ENCODE measurements around the gene DISC1. TPM values are rescaled to one million over a fixed set of nuclear protein-coding genes. Genes with fewer than 3 reads are reported as not detected.
A peak's percentile ranks its signal among the peaks of the same experiment; 100 is the strongest.

Gene DISC1
- total and polyA plus RNA-seq, 11 donors = 0.76 to 12.8 (median 4.3) TPM

DNA sequence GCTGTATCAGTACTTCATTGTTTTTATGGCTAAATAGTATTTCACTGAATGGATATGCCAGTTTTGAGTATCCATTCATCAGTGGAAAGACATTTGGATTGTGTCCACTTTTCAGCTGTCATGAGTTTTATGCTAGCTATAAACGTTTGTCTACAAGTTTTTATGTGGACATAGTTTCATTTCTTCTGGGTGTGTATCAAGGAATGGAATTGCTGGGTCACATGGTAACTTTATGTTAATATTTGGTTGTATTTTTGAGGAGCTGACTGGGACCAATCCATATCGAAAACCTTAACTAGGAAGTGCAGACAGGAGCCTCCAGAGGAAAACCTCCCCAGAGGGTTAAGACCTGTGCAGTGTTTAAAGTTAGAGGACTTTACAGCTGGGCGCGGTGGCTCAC lies 31.8 kb upstream of the DISC1 start:
- intact Hi-C loops (cut with DNase I) = loop anchor here in 5 of 10 donors (5.0 to 10.0 kb wide), 4 partner anchors 62 to 350 kb away; partner anchors contain the start of genes EGLN1 (in 2 of the 5) and GNPAT (in 1 of the 5)
- Histone ChIP-seq H3K27ac (no peak overlapping the region), H3K4me1 (peaks cover 0 to 31% (median 8%) of the 10 kb centered on the region in 12 donors), H3K36me3 (no peaks in the 10 kb centered on the region), H3K27me3 (no peaks in the 10 kb centered on the region), H3K4me3 (no peak overlapping the region), H3K9me3 (no peaks in the 10 kb centered on the region)
- no peak for TF ChIP-seq POLR2A (IDR thresholded peaks at IDR 0.05)
- no peak for TF ChIP-seq CTCF (IDR thresholded peaks at IDR 0.05)
- WGBS, 4 donors = 87 to 92% (median 88%) methylated on average over 4 of the region's 4 CpGs
- no peak for DNase-seq
- ATAC-seq = no peak

GRCh38 chr1:231596337-231596791 lies 30.2 kb upstream of the DISC1 start:
- H3K27ac ChIP-seq = peak overlapping the region in 5 of 12 donors; percentile 18 to 61 (median 25)
- WGBS, 4 donors = 31 to 47% (median 42%) methylated on average over 5 of the region's 5 CpGs
- DNase-seq = peak in 1 of 5 donors; percentile 27

GRCh38 chr1:231597971-231598370 lies 28.6 kb upstream of the DISC1 start:
- DNase-seq = no peak
- Histone ChIP-seq H3K9me3 (no peaks in the 10 kb centered on the region), H3K4me1 (peaks cover 0 to 53% (median 23%) of the 10 kb centered on the region in 12 donors), H3K27me3 (no peaks in the 10 kb centered on the region), H3K27ac (peak overlapping the region in 1 of 12 donors; percentile 20), H3K4me3 (no peak overlapping the region), H3K36me3 (no peaks in the 10 kb centered on the region)
- intact Hi-C loops (cut with DNase I) = loop anchor here in 2 of 10 donors (1.0 to 10.0 kb wide), 3 partner anchors 54 to 353 kb away; partner anchors contain the start of genes EGLN1 (in 1 of the 2) and GNPAT (in 1 of the 2)
- no peak for ATAC-seq
- WGBS, 4 donors = 76 to 85% (median 80%) methylated on average over 1 of the region's 1 CpG
- TF ChIP-seq POLR2A (IDR thresholded peaks at IDR 0.05) = no peak
- no peak for TF ChIP-seq CTCF (IDR thresholded peaks at IDR 0.05)

More at GRCh38 chr1:231596337-231596791, 30.2 kb upstream of the DISC1 start:
- Histone ChIP-seq H3K36me3 (no peaks in the 10 kb centered on the region), H3K4me3 (no peak overlapping the region), H3K9me3 (no peaks in the 10 kb centered on the region), H3K27me3 (no peaks in the 10 kb centered on the region), H3K4me1 (peaks cover 0 to 37% (median 14%) of the 10 kb centered on the region in 12 donors)
- intact Hi-C loops (cut with DNase I) = loop anchor here in 2 of 10 donors (5.0 to 10.0 kb wide), 2 partner anchors 174 to 352 kb away; partner anchors contain the start of genes EGLN1 (in 1 of the 2) and GNPAT (in 1 of the 2)
- TF ChIP-seq CTCF (IDR thresholded peaks at IDR 0.05) = no peak
- no peak for TF ChIP-seq POLR2A (IDR thresholded peaks at IDR 0.05)
- peak in 2 of 4 donors; percentile 20 to 36 for ATAC-seq

- TF ChIP-seq CTCF (IDR thresholded peaks at IDR 0.05) = no peak
- TF ChIP-seq POLR2A (IDR thresholded peaks at IDR 0.05) = no peak
- Histone ChIP-seq H3K4me1 (peaks cover 0 to 53% (median 26%) of the 10 kb centered on the region in 12 donors), H3K36me3 (no peaks in the 10 kb centered on the region), H3K9me3 (no peaks in the 10 kb centered on the region), H3K4me3 (peak overlapping the region in 1 of 12 donors; percentile 9), H3K27me3 (no peaks in the 10 kb centered on the region), H3K27ac (peak overlapping the region in 11 of 12 donors; percentile 24 to 69 (median 62))
- ATAC-seq (no peak), DNase-seq (no peak)
- WGBS, 4 donors = 35 to 48% (median 41%) methylated on average over 7 of the region's 7 CpGs
- intact Hi-C loops (cut with DNase I) = loop anchor here in 7 of 10 donors (1.0 to 10.0 kb wide), 5 partner anchors 178 to 356 kb away; partner anchors contain the start of genes GNPAT (in 3 of the 7) and EGLN1 (in 2 of the 7)
These were observed 26.1 kb upstream of the DISC1 start for GRCh38 chr1:231600458-231600976.
